K562 (cell line): ENCODE measurements around the gene GALNT16. TPM values are rescaled to one million over a fixed set of nuclear protein-coding genes. Genes with fewer than 3 reads are reported as not detected.

Source experiments
- ATAC-seq: fragments of 200-7000 bp; cut with Tn5 transposase; 3 replicates; pipeline ENCODE4 v1.9.1; 2020; ENCODE audit warnings: moderate library complexity
- BruUV-seq: library from RNA; stranded (reverse); fragments of 400-500 nt; replicated peaks from 2 replicates; lab custom pipeline; 2021; lab: Mats Ljungman, UMichigan
- CTCF ChIA-PET: fragments of 300-600 bp; formaldehyde crosslinking; extraction: SDS; loops from one replicate; lab custom pipeline; 2021; ENCODE audit warnings: low intra/inter-chr PET ratio; lab: Yijun Ruan, JAX
- POLR2A ChIA-PET: fragments of 300-600, 350-650 bp; sonication (Branson Sonifier 250); formaldehyde crosslinking; extraction: SDS; loops from one replicate; lab custom pipeline; 2021; ENCODE audit warnings: antibody characterized with exemption, inconsistent platforms; lab: Yijun Ruan, JAX
- DNase-seq, 4 experiments: peaks; one replicate each; pipeline versions ENCODE4 v3.0.0 to v3.0.0-alpha.2; 2011 to 2018; ENCODE audit warnings: low spot score in 3 of 4, mixed read lengths in 3 of 4; ENCODE audit errors: extremely low read depth in 1 of 4
- FAIRE-seq: peaks from 2 replicates; lab custom pipeline; 2011; peaks lifted over from hg19 to GRCh38; lab: Jason Lieb, UNC
- H2AFZ ChIP-seq: 2 replicates; pipeline ENCODE4 v1.6.0; 2011; ENCODE audit warnings: low read depth, low read length, control low read depth, inconsistent platforms
- H3K27ac ChIP-seq: fragments of 200-600 bp; 3 replicates; pipeline ENCODE4 v1.8.0; 2011; ENCODE audit warnings: low read depth, mild to moderate bottlenecking, control low read depth, inconsistent platforms, low read length, moderate library complexity, mixed read lengths; ENCODE audit errors: extremely low read depth
- H3K27me3 ChIP-seq, 2 experiments: fragments of 300-600 bp in 1 of 2; 2 replicates in 1 of 2; 3 replicates in 1 of 2; pipeline versions ENCODE4 v1.6.0 to v1.8.0; 2011; ENCODE audit warnings: inconsistent platforms in 2 of 2, low read length in 2 of 2, mild to moderate bottlenecking in 1 of 2, mixed read lengths in 1 of 2, moderate library complexity in 1 of 2; ENCODE audit not compliant: control insufficient read depth in 2 of 2, insufficient read depth in 2 of 2
- H3K36me3 ChIP-seq: fragments of 300-600 bp; 3 replicates; pipeline ENCODE4 v1.8.0; 2011; ENCODE audit warnings: mild to moderate bottlenecking, low read length, inconsistent platforms; ENCODE audit not compliant: control insufficient read depth, insufficient read depth
- H3K4me1 ChIP-seq, 2 experiments: fragments of 200-600 bp in 1 of 2; replicated peaks in 1 of 2; 2 replicates in 1 of 2; 3 replicates in 1 of 2; pipeline versions ENCODE4 v1.5.1 to v1.8.0; 2011; ENCODE audit warnings: inconsistent platforms in 2 of 2, low read length in 2 of 2, mild to moderate bottlenecking in 1 of 2, mixed read lengths in 1 of 2, moderate library complexity in 1 of 2; ENCODE audit not compliant: control insufficient read depth in 2 of 2, insufficient read depth in 2 of 2
- H3K4me2 ChIP-seq: 2 replicates; pipeline ENCODE4 v1.6.1; 2011; ENCODE audit warnings: low read length, control low read depth, inconsistent platforms, mixed read lengths; ENCODE audit not compliant: insufficient read depth
- H3K4me3 ChIP-seq: fragments of 200-600 bp; sonication (generic), shearing (Covaris generic); 2 replicates; pipeline ENCODE4 v1.5.1; 2016; ENCODE audit warnings: control low read depth, inconsistent platforms
- H3K79me2 ChIP-seq: fragments of 200-600 bp; 3 replicates; pipeline ENCODE4 v1.8.0; 2011; ENCODE audit warnings: low read length, inconsistent platforms; ENCODE audit not compliant: control insufficient read depth, insufficient read depth
- H3K9ac ChIP-seq, 2 experiments: 2 replicates each; pipeline versions ENCODE4 v1.6.0 to v1.6.1; 2011; ENCODE audit warnings: low read depth in 2 of 2, low read length in 2 of 2, control low read depth in 1 of 2, inconsistent platforms in 1 of 2, mild to moderate bottlenecking in 1 of 2, mixed read lengths in 1 of 2; ENCODE audit not compliant: insufficient read depth in 1 of 2
- H3K9me1 ChIP-seq: one replicate; pipeline ENCODE4 v1.6.0; 2011; ENCODE audit warnings: inconsistent platforms, mild to moderate bottlenecking, low read length, moderate library complexity; ENCODE audit not compliant: control insufficient read depth, insufficient read depth
- H3K9me3 ChIP-seq: replicated peaks from 2 replicates; pipeline ENCODE4 v1.5.1; 2011; ENCODE audit warnings: low read depth, low read length, inconsistent platforms; ENCODE audit not compliant: control insufficient read depth, insufficient read depth
- H4K20me1 ChIP-seq: replicated peaks from 2 replicates; pipeline ENCODE4 v1.6.1; 2011; ENCODE audit warnings: low read length, inconsistent platforms, mixed read lengths; ENCODE audit not compliant: control insufficient read depth, insufficient read depth
- ELF2 ChIP-seq: fragments of 250-450 bp; sonication (Bioruptor Pico); IDR thresholded peaks from 2 replicates; pipeline ENCODE4 v1.5.0; 2021; ENCODE audit warnings: mild to moderate bottlenecking
- EP300 ChIP-seq: IDR thresholded peaks from 2 replicates; pipeline ENCODE4 v1.6.1; 2012; ENCODE audit warnings: low read length, improper control_type of control experiment
- FUS ChIP-seq: fragments of 200-400 bp; formaldehyde crosslinking; optimal IDR thresholded peaks from 2 replicates; pipeline ENCODE3; 2017; ENCODE audit warnings: low read depth, low read length
- GABPB2 ChIP-seq: fragments of 250-450 bp; sonication (Bioruptor Pico); conservative IDR thresholded peaks from 2 replicates; pipeline ENCODE4 v1.5.1; 2021; ENCODE audit warnings: mild to moderate bottlenecking
- MCM5 ChIP-seq: fragments of 450-650 bp; IDR thresholded peaks from 2 replicates; pipeline ENCODE4 v1.6.1; 2016; ENCODE audit warnings: low read depth
- RCOR1 ChIP-seq, 2 experiments: IDR thresholded peaks; 2 replicates each; pipeline ENCODE4 v1.6.1; 2012; ENCODE audit warnings: low read depth in 2 of 2, low read length in 2 of 2, borderline replicate concordance in 1 of 2, improper control_type of control experiment in 1 of 2
- SMARCE1 ChIP-seq: fragments of 450-650 bp; IDR thresholded peaks from 2 replicates; pipeline ENCODE4 v1.7.1; 2016; ENCODE audit warnings: mild to moderate bottlenecking
- ZNF217 ChIP-seq: sonication (generic); formaldehyde crosslinking; IDR thresholded peaks from 2 replicates; pipeline ENCODE4 v1.8.0; 2022; ENCODE audit warnings: mild to moderate bottlenecking, missing genetic modification reagents
- ZNF282 ChIP-seq: sonication (generic); formaldehyde crosslinking; IDR thresholded peaks from 2 replicates; pipeline ENCODE4 v1.8.1; 2023; ENCODE audit warnings: missing genetic modification reagents
- WGBS: fragments of 100-300 bp; shearing (Covaris generic); methylation state at CpG from one replicate; pipeline ENCODE4 v1.1.6; 2016; ENCODE audit warnings: low coverage, mixed read lengths; ENCODE audit not compliant: insufficient coverage; ENCODE audit errors: missing lambda C conversion rate; 5-methylcytosine and 5-hydroxymethylcytosine counted together
- in situ Hi-C: fragments of 300-500 bp; cut with MboI; formaldehyde crosslinking; loops from 4 replicates; pipeline ENCODE4 v1.15.0; 2018; ENCODE audit warnings: inconsistent platforms, mixed read lengths
- intact Hi-C: fragments of 100-400 bp; cut with micrococcal nuclease; formaldehyde crosslinking; loops from 2 replicates; pipeline ENCODE4 v1.14.2; 2022
- polyA plus RNA-seq, 8 experiments: library from polyadenylated mRNA; depleted of rRNA in 4 of 8; stranded (reverse) in 5 of 8; unstranded in 3 of 8; fragments of >200 nt; fragmentation: Nextera tagmentation in 2 of 8; fragmentation: Illumina TruSeq in 1 of 8; extraction: Ambion mirVana in 2 of 8; extraction: Trizol in 1 of 8; gene quantifications; 2 replicates each; pipeline versions ENCODE4 v1.2.1 to v1.2.3, GENCODE V29; 2011 to 2014; ENCODE audit warnings: inconsistent platforms in 1 of 8, missing spikeins in 1 of 8
- total RNA-seq, 7 experiments: library from RNA; depleted of rRNA in 6 of 7; stranded (reverse); fragments of >200 nt in 6 of 7; fragmentation: Illumina TruSeq in 2 of 7; extraction: Trizol in 2 of 7; gene quantifications; 2 replicates each; pipeline versions ENCODE4 v1.2.1 to v1.2.3, GENCODE V29; 2011 to 2021; ENCODE audit warnings: low replicate concordance in 1 of 7
- TF ChIP-seq, protein P1 (sequence below): fragments of 250-450 bp; sonication (Bioruptor Pico); IDR thresholded peaks from 2 replicates; pipeline ENCODE4 v1.4.0; 2020; ENCODE audit warnings: mild to moderate bottlenecking, moderate library complexity, borderline replicate concordance
- TF ChIP-seq, protein P2 (sequence below): fragments of 450-650 bp; IDR thresholded peaks from 2 replicates; pipeline ENCODE4 v1.7.1; 2018; ENCODE audit warnings: mild to moderate bottlenecking, low read depth; ENCODE audit not compliant: partially characterized antibody

Gene GALNT16
- total and polyA plus RNA-seq, 9 of the 15 experiments (the other 6 are each of a cell fraction or from before 2014, with no cell fraction given), result not detected

DNA sequence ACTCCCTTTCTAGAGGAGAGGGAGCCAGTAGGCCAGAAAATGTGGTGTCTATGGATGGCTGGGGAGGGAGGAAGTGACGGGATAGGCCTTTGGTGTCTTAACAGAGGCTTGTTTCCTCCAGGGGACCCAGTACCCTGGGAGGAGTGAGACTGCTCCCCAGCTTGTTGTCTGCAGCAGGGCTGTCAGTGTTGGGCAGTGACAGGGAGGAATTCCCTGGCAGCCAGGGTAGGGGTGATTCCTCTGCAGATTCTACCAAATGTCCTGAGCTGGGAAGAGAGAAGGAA is 64.0 kb downstream of the GALNT16 start:
- FAIRE-seq (no peak), DNase-seq (no peak), ATAC-seq (no peak)
- no peaks in the 10 kb centered on the region for H3K36me3 ChIP-seq
- in situ Hi-C loops, result no loop called here
- POLR2A ChIA-PET, result interaction anchor here (0.6 kb wide), 1 partner anchor 67 kb away, joined by 3 read pairs; no protein-coding TSS in a partner anchor
- H3K4me2 ChIP-seq, result no peak overlapping the region
- H4K20me1 ChIP-seq, result 0 out of 2 replicates have a peak, but pooled peaks cover 3% of the 10 kb centered on the region
- H3K9me1 ChIP-seq, result peaks cover 3% of the 10 kb centered on the region
- no peak overlapping the region for H3K4me3 ChIP-seq
- BruUV-seq, result no TSS peak
- no peaks in the 10 kb centered on the region; a peak in 1 of 5 replicates for H3K4me1 ChIP-seq
- H3K27ac ChIP-seq, result no peak overlapping the region
- 17% methylated on average over 1 of the region's 1 CpG for WGBS
- no peak overlapping the region for H2AFZ ChIP-seq
- TF ChIP-seq MCM5, result no peak
- intact Hi-C loops, result no loop called here
- no peak overlapping the region for H3K9ac ChIP-seq
- peaks cover 8 to 65% of the 10 kb centered on the region in 2 experiments for H3K27me3 ChIP-seq
- no peaks in the 10 kb centered on the region for H3K9me3 ChIP-seq
- CTCF ChIA-PET, result no interaction called here
- H3K79me2 ChIP-seq, result no peaks in the 10 kb centered on the region

DNA sequence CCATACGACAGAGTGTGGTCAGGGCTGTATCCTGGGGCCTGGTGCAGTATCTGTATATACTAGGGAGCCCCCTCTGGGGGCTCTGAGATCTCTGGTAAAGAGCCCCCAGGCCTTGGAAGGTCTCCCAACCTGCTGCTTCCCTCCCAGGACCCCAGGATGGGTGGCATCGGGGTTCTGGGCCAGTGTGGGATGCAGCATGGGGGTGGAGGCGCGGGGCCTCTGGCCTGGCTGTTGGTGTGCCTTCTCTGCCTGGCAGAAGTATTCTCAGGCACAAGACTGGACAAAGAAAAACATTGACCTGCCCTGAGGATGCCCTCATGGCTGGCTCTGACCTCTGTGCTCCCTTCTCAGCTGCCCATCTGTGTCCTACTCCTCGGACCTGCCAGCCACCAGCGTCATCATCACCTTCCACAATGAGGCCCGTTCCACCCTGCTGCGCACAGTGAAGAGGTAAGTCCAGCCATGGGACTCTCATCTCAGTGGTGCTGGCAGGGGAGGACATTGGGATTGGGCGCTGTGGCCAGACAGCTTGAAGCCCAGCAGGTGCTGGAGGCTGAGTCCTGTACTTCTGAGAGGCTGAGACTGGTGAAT is 64.5 kb downstream of the GALNT16 start:
- no peaks in the 10 kb centered on the region for H3K79me2 ChIP-seq
- H3K27me3 ChIP-seq, result peaks cover 8 to 65% of the 10 kb centered on the region in 2 experiments
- no TSS peak for BruUV-seq
- H3K4me1 ChIP-seq, result no peaks in the 10 kb centered on the region; a peak in 1 of 5 replicates
- 3% methylated on average over 5 of the region's 9 CpGs for WGBS
- no peak overlapping the region for H3K4me3 ChIP-seq
- H3K9ac ChIP-seq, result no peak overlapping the region
- CTCF ChIA-PET, result no interaction called here
- no peak for ATAC-seq
- no peak for FAIRE-seq
- DNase-seq, result no peak
- 0 out of 2 replicates have a peak, but pooled peaks cover 3% of the 10 kb centered on the region for H4K20me1 ChIP-seq
- H3K4me2 ChIP-seq, result no peak overlapping the region
- POLR2A ChIA-PET, result interaction anchor here (0.6 kb wide), 1 partner anchor 67 kb away, joined by 3 read pairs; no protein-coding TSS in a partner anchor
- intact Hi-C loops (no loop called here), in situ Hi-C loops (no loop called here)
- peaks cover 3% of the 10 kb centered on the region for H3K9me1 ChIP-seq
- H2AFZ ChIP-seq, result no peak overlapping the region
- H3K27ac ChIP-seq, result no peak overlapping the region
- no peaks in the 10 kb centered on the region for H3K9me3 ChIP-seq
- H3K36me3 ChIP-seq, result no peaks in the 10 kb centered on the region
- TF ChIP-seq ZNF217 (CRISPR knock-in tag) (no peak), SMARCE1 (no peak), EP300 (no peak), ELF2 (CRISPR knock-in tag) (no peak), FUS (no peak), RCOR1 (IDR thresholded peaks at IDR 0.05; ENCODE audit: borderline replicate concordance in 1 of 2, low read depth in 2 of 2, low read length in 2 of 2) (no peak), GABPB2 (no peak), ZNF282 (no peak)
- TF ChIP-seq, protein P1, sequence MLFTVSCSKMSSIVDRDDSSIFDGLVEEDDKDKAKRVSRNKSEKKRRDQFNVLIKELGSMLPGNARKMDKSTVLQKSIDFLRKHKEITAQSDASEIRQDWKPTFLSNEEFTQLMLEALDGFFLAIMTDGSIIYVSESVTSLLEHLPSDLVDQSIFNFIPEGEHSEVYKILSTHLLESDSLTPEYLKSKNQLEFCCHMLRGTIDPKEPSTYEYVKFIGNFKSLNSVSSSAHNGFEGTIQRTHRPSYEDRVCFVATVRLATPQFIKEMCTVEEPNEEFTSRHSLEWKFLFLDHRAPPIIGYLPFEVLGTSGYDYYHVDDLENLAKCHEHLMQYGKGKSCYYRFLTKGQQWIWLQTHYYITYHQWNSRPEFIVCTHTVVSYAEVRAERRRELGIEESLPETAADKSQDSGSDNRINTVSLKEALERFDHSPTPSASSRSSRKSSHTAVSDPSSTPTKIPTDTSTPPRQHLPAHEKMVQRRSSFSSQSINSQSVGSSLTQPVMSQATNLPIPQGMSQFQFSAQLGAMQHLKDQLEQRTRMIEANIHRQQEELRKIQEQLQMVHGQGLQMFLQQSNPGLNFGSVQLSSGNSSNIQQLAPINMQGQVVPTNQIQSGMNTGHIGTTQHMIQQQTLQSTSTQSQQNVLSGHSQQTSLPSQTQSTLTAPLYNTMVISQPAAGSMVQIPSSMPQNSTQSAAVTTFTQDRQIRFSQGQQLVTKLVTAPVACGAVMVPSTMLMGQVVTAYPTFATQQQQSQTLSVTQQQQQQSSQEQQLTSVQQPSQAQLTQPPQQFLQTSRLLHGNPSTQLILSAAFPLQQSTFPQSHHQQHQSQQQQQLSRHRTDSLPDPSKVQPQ (CRISPR knock-in tag), result no peak
- TF ChIP-seq, protein P2, sequence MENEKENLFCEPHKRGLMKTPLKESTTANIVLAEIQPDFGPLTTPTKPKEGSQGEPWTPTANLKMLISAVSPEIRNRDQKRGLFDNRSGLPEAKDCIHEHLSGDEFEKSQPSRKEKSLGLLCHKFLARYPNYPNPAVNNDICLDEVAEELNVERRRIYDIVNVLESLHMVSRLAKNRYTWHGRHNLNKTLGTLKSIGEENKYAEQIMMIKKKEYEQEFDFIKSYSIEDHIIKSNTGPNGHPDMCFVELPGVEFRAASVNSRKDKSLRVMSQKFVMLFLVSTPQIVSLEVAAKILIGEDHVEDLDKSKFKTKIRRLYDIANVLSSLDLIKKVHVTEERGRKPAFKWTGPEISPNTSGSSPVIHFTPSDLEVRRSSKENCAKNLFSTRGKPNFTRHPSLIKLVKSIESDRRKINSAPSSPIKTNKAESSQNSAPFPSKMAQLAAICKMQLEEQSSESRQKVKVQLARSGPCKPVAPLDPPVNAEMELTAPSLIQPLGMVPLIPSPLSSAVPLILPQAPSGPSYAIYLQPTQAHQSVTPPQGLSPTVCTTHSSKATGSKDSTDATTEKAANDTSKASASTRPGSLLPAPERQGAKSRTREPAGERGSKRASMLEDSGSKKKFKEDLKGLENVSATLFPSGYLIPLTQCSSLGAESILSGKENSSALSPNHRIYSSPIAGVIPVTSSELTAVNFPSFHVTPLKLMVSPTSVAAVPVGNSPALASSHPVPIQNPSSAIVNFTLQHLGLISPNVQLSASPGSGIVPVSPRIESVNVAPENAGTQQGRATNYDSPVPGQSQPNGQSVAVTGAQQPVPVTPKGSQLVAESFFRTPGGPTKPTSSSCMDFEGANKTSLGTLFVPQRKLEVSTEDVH, result no peak
